GM23338 (cell line): ENCODE data around the gene BCAS3.

ENCODE experiments used
- CREB1 ChIP-seq: fragments of 250-450 bp; sonication (Bioruptor Pico); IDR thresholded peaks from 2 replicates; pipeline ENCODE4 v1.5.0; 2020; ENCODE audit warnings: low read depth, mild to moderate bottlenecking, moderate library complexity
- CTCF ChIP-seq, 2 experiments: fragments of 200-600 bp in 1 of 2; sonication (generic) in 1 of 2; conservative IDR thresholded peaks; 2 replicates each; pipeline versions ENCODE4 v1.5.1 to v1.6.1; 2016 to 2017; ENCODE audit warnings: antibody characterized with exemption in 2 of 2, low read depth in 2 of 2, mild to moderate bottlenecking in 2 of 2, moderate library complexity in 1 of 2
- ETS1 ChIP-seq: IDR thresholded peaks from 2 replicates; pipeline ENCODE4 v1.6.1; 2016; ENCODE audit warnings: antibody characterized with exemption
- EZH2 ChIP-seq: fragments of 200-600 bp; sonication (generic); IDR thresholded peaks from one replicate; pipeline ENCODE4 v1.8.0; 2017; ENCODE audit warnings: antibody characterized with exemption, mild to moderate bottlenecking, low read depth; ENCODE audit not compliant: unreplicated experiment
- EZH2phosphoT487 ChIP-seq: fragments of 200-600 bp; sonication (generic); IDR thresholded peaks from one replicate; pipeline ENCODE4 v1.8.1; 2018; ENCODE audit warnings: antibody characterized with exemption; ENCODE audit not compliant: unreplicated experiment
- JUNB ChIP-seq: IDR thresholded peaks from one replicate; pipeline ENCODE4 v1.6.1; 2016; ENCODE audit warnings: antibody characterized with exemption; ENCODE audit not compliant: unreplicated experiment
- NANOG ChIP-seq: IDR thresholded peaks from 2 replicates; pipeline ENCODE4 v1.6.1; 2016; ENCODE audit warnings: antibody characterized with exemption, borderline replicate concordance
- POLR2AphosphoS5 ChIP-seq: IDR thresholded peaks from 2 replicates; pipeline ENCODE4 v1.6.1; 2016; ENCODE audit warnings: antibody characterized with exemption, low read depth
- REST ChIP-seq: IDR thresholded peaks from one replicate; pipeline ENCODE4 v1.6.1; 2018; ENCODE audit warnings: antibody characterized with exemption; ENCODE audit not compliant: unreplicated experiment
- STAT1 ChIP-seq: IDR thresholded peaks from one replicate; pipeline ENCODE4 v1.6.1; 2016; ENCODE audit warnings: antibody characterized with exemption; ENCODE audit not compliant: unreplicated experiment
- ZNF331 ChIP-seq: fragments of 250-450 bp; sonication (Bioruptor Pico); IDR thresholded peaks from 2 replicates; pipeline ENCODE4 v1.5.0; 2020; ENCODE audit warnings: low read depth, mild to moderate bottlenecking, moderate library complexity
- ZNF462 ChIP-seq: fragments of 250-450 bp; sonication (Bioruptor Pico); IDR thresholded peaks from 2 replicates; pipeline ENCODE4 v1.5.0; 2020; ENCODE audit warnings: mild to moderate bottlenecking, moderate library complexity

- TF ChIP-seq CTCF (conservative IDR thresholded peaks at IDR 0.05; ENCODE audit: low read depth in 2 of 2) (no peak), POLR2AphosphoS5 (no peak), REST (no peak), EZH2 (no peak), CREB1 (no peak), JUNB (no peak), STAT1 (no peak), ETS1 (no peak), EZH2phosphoT487 (no peak), NANOG (no peak), ZNF331 (CRISPR knock-in tag) (no peak), ZNF462 (no peak)
Observed at GRCh38 chr17:60899115-60899514, 221.5 kb downstream of the BCAS3 start.
